Neural progenitor cell (in vitro differentiated cells): ENCODE data around the gene EDAR. TPM values are rescaled to one million over a fixed set of nuclear protein-coding genes. Genes with fewer than 3 reads are reported as not detected.

Experiments used
- DNase-seq: peaks from one replicate; pipeline ENCODE4 v3.0.0-alpha.2; 2016; ENCODE audit warnings: low spot score
- H2AFZ ChIP-seq: fragments of 200-600 bp; sonication (generic); replicated peaks from 2 replicates; pipeline ENCODE4 v1.6.1; 2016; ENCODE audit warnings: antibody characterized with exemption
- H3F3A ChIP-seq: fragments of 200-600 bp; sonication (generic); 2 replicates; pipeline ENCODE4 v1.6.1; 2016; ENCODE audit warnings: antibody characterized with exemption, low read depth
- H3K27ac ChIP-seq: fragments of 200-600 bp; sonication (generic); 2 replicates; pipeline ENCODE4 v1.5.1; 2016; ENCODE audit warnings: mild to moderate bottlenecking
- H3K27me3 ChIP-seq: fragments of 200-600 bp; sonication (generic); 2 replicates; pipeline ENCODE4 v1.6.1; 2016; ENCODE audit warnings: mild to moderate bottlenecking, moderate library complexity
- H3K36me3 ChIP-seq: fragments of 200-600 bp; sonication (generic); 2 replicates; pipeline ENCODE4 v1.5.1; 2016
- H3K4me1 ChIP-seq: fragments of 200-600 bp; sonication (generic); 2 replicates; pipeline ENCODE4 v1.6.1; 2016; ENCODE audit warnings: mixed run types
- H3K4me2 ChIP-seq: fragments of 200-600 bp; sonication (generic); 2 replicates; pipeline ENCODE4 v1.6.1; 2016
- H3K4me3 ChIP-seq: fragments of 200-600 bp; sonication (generic); 2 replicates; pipeline ENCODE4 v1.5.1; 2016
- H3K79me2 ChIP-seq: fragments of 200-600 bp; sonication (generic); 2 replicates; pipeline ENCODE4 v1.6.1; 2016; ENCODE audit warnings: low read depth
- H3K9ac ChIP-seq: fragments of 200-600 bp; sonication (generic); 2 replicates; pipeline ENCODE4 v1.6.1; 2016
- H3K9me3 ChIP-seq: fragments of 200-600 bp; sonication (generic); 2 replicates; pipeline ENCODE4 v1.5.1; 2016; ENCODE audit warnings: low read depth
- H4K20me1 ChIP-seq: fragments of 200-600 bp; sonication (generic); 2 replicates; pipeline ENCODE4 v1.6.1; 2016; ENCODE audit warnings: low read depth
- H3K27ac Mint-ChIP-seq: 3 replicates; pipeline ENCODE4 v1.8.0; 2021; ENCODE audit warnings: mixed read lengths
- H3K27me3 Mint-ChIP-seq: 2 replicates; pipeline ENCODE4 v1.8.0; 2022; ENCODE audit warnings: low read depth, mild to moderate bottlenecking, inconsistent platforms, moderate library complexity, mixed read lengths; ENCODE audit not compliant: insufficient read depth
- H3K36me3 Mint-ChIP-seq: 3 replicates; pipeline ENCODE4 v1.8.0; 2021; ENCODE audit warnings: mixed read lengths
- H3K4me1 Mint-ChIP-seq: 3 replicates; pipeline ENCODE4 v1.8.0; 2021; ENCODE audit warnings: mixed read lengths
- H3K4me3 Mint-ChIP-seq: 3 replicates; pipeline ENCODE4 v1.8.0; 2021; ENCODE audit warnings: mild to moderate bottlenecking, moderate library complexity, mixed read lengths
- H3K9me3 Mint-ChIP-seq: 3 replicates; pipeline ENCODE4 v1.8.0; 2020; ENCODE audit warnings: mixed read lengths
- EZH2 ChIP-seq: fragments of 200-600 bp; sonication (generic); IDR thresholded peaks from 2 replicates; pipeline ENCODE4 v1.6.1; 2017; ENCODE audit warnings: antibody characterized with exemption, mild to moderate bottlenecking, moderate library complexity
- EZH2phosphoT487 ChIP-seq: fragments of 200-600 bp; sonication (generic); IDR thresholded peaks from 2 replicates; pipeline ENCODE4 v1.6.1; 2017; ENCODE audit warnings: antibody characterized with exemption
- total RNA-seq: library from RNA; depleted of rRNA; stranded (reverse); fragments of >200 nt; gene quantifications from 2 replicates; pipeline ENCODE4 v1.2.3, GENCODE V29; 2015; ENCODE audit warnings: low replicate concordance
- TF ChIP-seq, protein P1 (sequence below): fragments of 200-600 bp; sonication (generic); IDR thresholded peaks from 2 replicates; pipeline ENCODE4 v1.5.1; 2017; ENCODE audit warnings: antibody characterized with exemption, mild to moderate bottlenecking

Gene EDAR
- total RNA-seq, 1 donor from 2014 or later = not detected

DNA sequence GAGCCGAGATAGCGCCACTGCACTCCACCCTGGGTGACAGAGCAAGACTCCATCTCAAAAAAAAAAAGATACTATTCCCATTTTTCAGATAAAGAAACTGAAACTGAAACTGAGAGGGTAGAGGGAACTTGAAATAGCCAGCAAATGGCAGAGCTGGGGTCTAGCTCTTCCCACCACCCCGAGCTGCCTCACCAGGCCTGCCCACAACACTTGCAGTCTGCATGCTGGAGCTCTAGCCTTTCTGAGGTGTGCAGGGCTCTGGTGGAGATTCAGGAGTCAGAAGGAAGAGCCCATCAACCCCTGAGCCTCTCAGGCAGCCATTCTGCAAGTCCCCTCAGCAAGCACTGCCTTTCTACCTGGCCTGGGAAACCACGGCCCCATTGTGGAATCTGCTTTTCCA lies 14.3 kb downstream of the EDAR start:
- Histone ChIP-seq H3K27ac (no peak overlapping the region), H3K4me1 (peaks cover 10% of the 10 kb centered on the region), H3K9me3 (no peaks in the 10 kb centered on the region), H3F3A (no peaks in the 10 kb centered on the region), H3K4me2 (no peak overlapping the region), H3K36me3 (no peaks in the 10 kb centered on the region), H4K20me1 (no peaks in the 10 kb centered on the region), H2AFZ (no peak overlapping the region), H3K79me2 (no peaks in the 10 kb centered on the region), H3K4me3 (no peak overlapping the region), H3K27me3 (no peaks in the 10 kb centered on the region), H3K9ac (no peak overlapping the region)
- TF ChIP-seq, protein P1, sequence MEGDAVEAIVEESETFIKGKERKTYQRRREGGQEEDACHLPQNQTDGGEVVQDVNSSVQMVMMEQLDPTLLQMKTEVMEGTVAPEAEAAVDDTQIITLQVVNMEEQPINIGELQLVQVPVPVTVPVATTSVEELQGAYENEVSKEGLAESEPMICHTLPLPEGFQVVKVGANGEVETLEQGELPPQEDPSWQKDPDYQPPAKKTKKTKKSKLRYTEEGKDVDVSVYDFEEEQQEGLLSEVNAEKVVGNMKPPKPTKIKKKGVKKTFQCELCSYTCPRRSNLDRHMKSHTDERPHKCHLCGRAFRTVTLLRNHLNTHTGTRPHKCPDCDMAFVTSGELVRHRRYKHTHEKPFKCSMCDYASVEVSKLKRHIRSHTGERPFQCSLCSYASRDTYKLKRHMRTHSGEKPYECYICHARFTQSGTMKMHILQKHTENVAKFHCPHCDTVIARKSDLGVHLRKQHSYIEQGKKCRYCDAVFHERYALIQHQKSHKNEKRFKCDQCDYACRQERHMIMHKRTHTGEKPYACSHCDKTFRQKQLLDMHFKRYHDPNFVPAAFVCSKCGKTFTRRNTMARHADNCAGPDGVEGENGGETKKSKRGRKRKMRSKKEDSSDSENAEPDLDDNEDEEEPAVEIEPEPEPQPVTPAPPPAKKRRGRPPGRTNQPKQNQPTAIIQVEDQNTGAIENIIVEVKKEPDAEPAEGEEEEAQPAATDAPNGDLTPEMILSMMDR = no peak
- TF ChIP-seq EZH2phosphoT487 = no peak
- TF ChIP-seq EZH2 = no peak
- Mint-ChIP-seq H3K27ac (no peak overlapping the region), H3K27me3 (peaks cover 12% of the 10 kb centered on the region), H3K36me3 (no peaks in the 10 kb centered on the region), H3K9me3 (peaks cover 4% of the 10 kb centered on the region), H3K4me3 (no peak overlapping the region), H3K4me1 (peaks cover 32% of the 10 kb centered on the region)
- DNase-seq = no peak

DNA sequence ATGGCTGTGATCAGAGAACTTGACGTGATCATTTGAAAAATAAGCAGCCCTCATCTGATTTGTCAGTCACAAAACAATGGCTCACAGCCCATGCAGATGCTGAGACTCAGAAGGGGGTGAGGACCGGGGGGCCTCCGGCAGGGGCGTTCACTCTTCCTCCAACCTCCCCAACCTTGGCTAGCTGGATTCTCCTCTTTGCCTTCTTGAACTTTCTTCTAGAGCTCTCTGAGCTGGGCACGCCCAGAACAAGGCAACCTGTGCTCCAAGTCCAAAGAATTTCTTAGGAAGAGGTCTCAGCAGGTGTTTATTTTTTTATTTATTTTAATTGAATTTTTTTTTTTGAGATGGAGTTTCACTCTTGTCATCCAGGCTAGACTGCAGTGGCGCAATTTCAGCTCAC lies 16.4 kb downstream of the EDAR start:
- Histone ChIP-seq H3F3A (no peaks in the 10 kb centered on the region), H3K9me3 (no peaks in the 10 kb centered on the region), H2AFZ (no peak overlapping the region), H3K27me3 (no peaks in the 10 kb centered on the region), H3K4me3 (no peak overlapping the region), H3K36me3 (no peaks in the 10 kb centered on the region), H3K27ac (no peak overlapping the region), H3K9ac (no peak overlapping the region), H3K79me2 (no peaks in the 10 kb centered on the region), H4K20me1 (no peaks in the 10 kb centered on the region), H3K4me2 (no peak overlapping the region), H3K4me1 (no peaks in the 10 kb centered on the region)
- H3K9me3 Mint-ChIP-seq = peaks cover 4% of the 10 kb centered on the region
- peaks cover 6% of the 10 kb centered on the region for H3K27me3 Mint-ChIP-seq
- no peak overlapping the region for H3K27ac Mint-ChIP-seq
- H3K36me3 Mint-ChIP-seq = no peaks in the 10 kb centered on the region
- peaks cover 32% of the 10 kb centered on the region for H3K4me1 Mint-ChIP-seq
- TF ChIP-seq, protein P1 = no peak
- TF ChIP-seq EZH2phosphoT487 (no peak), EZH2 (no peak)
- DNase-seq = no peak
- H3K4me3 Mint-ChIP-seq = no peak overlapping the region

DNA sequence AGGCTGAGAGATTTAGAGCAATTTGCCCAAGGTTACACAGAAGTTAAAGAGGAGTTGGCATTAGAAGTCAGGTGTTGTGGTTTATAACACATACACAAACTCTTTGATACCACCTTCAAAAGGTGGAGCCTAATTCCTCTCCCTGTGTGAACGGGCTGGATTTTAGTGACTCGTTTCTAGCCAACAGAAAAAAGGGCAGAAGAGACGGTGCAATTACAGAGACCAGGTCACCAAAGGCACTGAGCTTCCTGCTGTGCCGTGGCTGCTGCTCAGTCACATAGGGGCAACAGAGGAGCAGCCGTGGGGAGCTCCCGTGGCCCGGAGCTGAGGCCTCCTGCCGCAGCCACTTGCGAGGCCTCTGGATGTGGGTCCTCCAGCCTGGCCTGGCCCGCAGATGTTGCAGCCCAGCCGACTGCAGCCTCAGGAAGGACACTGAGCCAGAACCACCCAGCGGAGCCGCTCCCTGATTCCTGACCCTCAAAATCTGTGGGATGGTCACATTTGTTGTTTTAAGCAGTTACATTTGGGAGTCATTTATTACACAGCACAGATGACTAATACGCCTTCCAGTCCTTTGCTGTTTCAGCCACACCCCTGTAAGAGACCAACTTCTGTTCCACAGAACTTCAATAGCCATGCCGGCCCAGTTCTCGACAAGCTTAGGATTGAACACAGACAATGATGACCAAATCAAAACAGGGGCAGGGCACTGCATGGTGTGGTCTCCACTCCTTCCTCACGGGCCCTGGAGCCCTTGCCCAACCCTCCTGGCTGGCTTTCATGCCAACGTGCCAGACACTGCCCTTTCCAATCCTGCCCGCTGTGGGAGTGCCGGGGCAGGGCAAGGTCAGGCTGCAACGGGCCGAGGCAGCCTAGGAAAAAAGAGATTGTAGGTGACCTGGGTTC lies 17.1 kb downstream of the EDAR start:
- Mint-ChIP-seq H3K4me1 (peaks cover 39% of the 10 kb centered on the region), H3K36me3 (no peaks in the 10 kb centered on the region), H3K27ac (no peak overlapping the region), H3K4me3 (no peak overlapping the region), H3K9me3 (peaks cover 4% of the 10 kb centered on the region), H3K27me3 (peaks cover 6% of the 10 kb centered on the region)
- H3K4me2 ChIP-seq = no peak overlapping the region
- H3K9ac ChIP-seq = no peak overlapping the region
- H4K20me1 ChIP-seq = no peaks in the 10 kb centered on the region
- TF ChIP-seq, protein P1 = no peak
- TF ChIP-seq EZH2phosphoT487 (no peak), EZH2 (no peak)
- no peaks in the 10 kb centered on the region for H3K27me3 ChIP-seq
- H3F3A ChIP-seq = no peaks in the 10 kb centered on the region
- no peak overlapping the region for H3K4me3 ChIP-seq
- DNase-seq = no peak
- no peaks in the 10 kb centered on the region for H3K4me1 ChIP-seq
- H3K27ac ChIP-seq = no peak overlapping the region
- H2AFZ ChIP-seq = no peak overlapping the region
- no peaks in the 10 kb centered on the region for H3K9me3 ChIP-seq
- no peaks in the 10 kb centered on the region for H3K79me2 ChIP-seq
- H3K36me3 ChIP-seq = no peaks in the 10 kb centered on the region
